EL (cell line): Measurements from ENCODE around the gene PDPK1.
A peak's percentile ranks its signal among the peaks of the same experiment; 100 is the strongest.

Source experiments
- DNase-seq: peaks from one replicate; pipeline ENCODE4 v3.0.0-alpha.2; 2016

Gene PDPK1

GRCh38 chr16:2537451-2538379 is at the start of gene PDPK1:
Gene PDPK1 (plus strand): TSS chr16:2538021. CDS start chr16:2538113, 92 bp downstream.
- peak; percentile 94 for DNase-seq

- DNase-seq = no peak
Measured at GRCh38 chr16:2489581-2489980, 48.2 kb upstream of the PDPK1 start.

GRCh38 chr16:2490190-2491105 is 47.4 kb upstream of the PDPK1 start:
- DNase-seq = no peak

- no peak for DNase-seq
Measured at GRCh38 chr16:2492292-2492691, 45.5 kb upstream of the PDPK1 start.

- DNase-seq = no peak
Measured at GRCh38 chr16:2493605-2494004, 44.2 kb upstream of the PDPK1 start.

- no peak for DNase-seq
Measured at GRCh38 chr16:2494616-2495015, 43.2 kb upstream of the PDPK1 start.

GRCh38 chr16:2495041-2495440 is 42.8 kb upstream of the PDPK1 start:
- no peak for DNase-seq

- DNase-seq = no peak
Measured at GRCh38 chr16:2496223-2497115, 41.4 kb upstream of the PDPK1 start.

GRCh38 chr16:2497116-2497630 is 40.6 kb upstream of the PDPK1 start:
- no peak for DNase-seq

- DNase-seq = no peak
Measured at GRCh38 chr16:2497695-2498484, 39.9 kb upstream of the PDPK1 start.

- DNase-seq = no peak
Measured at GRCh38 chr16:2498531-2499253, 39.1 kb upstream of the PDPK1 start.

GRCh38 chr16:2499454-2499853 is 38.4 kb upstream of the PDPK1 start:
- DNase-seq = no peak

- no peak for DNase-seq
Measured at GRCh38 chr16:2499890-2500429, 37.9 kb upstream of the PDPK1 start.

GRCh38 chr16:2500430-2500917 is 37.3 kb upstream of the PDPK1 start:
- no peak for DNase-seq

- DNase-seq = peak; percentile 71
Measured at GRCh38 chr16:2500918-2501750, 36.7 kb upstream of the PDPK1 start.

GRCh38 chr16:2501946-2502895 is 35.6 kb upstream of the PDPK1 start:
- no peak for DNase-seq

- DNase-seq = no peak
Measured at GRCh38 chr16:2505695-2506094, 32.1 kb upstream of the PDPK1 start.

GRCh38 chr16:2507052-2507659 is 30.7 kb upstream of the PDPK1 start:
- no peak for DNase-seq
